HAP-1 (cell line): ENCODE measurements around the gene NACAD.
A peak's percentile ranks its signal among the peaks of the same experiment; 100 is the strongest.
"Not testable (repeated sequence)": the region's sequence is repeated elsewhere in the genome, so short reads cannot be mapped to it uniquely, and the experiment has no call there.

ENCODE experiments used
- DNase-seq, 2 experiments: peaks; one replicate each; pipeline ENCODE4 v3.0.0-alpha.2; 2016 to 2020; ENCODE audit warnings: low spot score in 2 of 2
- H3K27me3 ChIP-seq: fragments of 250-450 bp; sonication (Bioruptor Pico); 2 replicates; pipeline ENCODE4 v1.5.1; 2020; ENCODE audit warnings: low read depth, mild to moderate bottlenecking, moderate library complexity
- H3K36me3 ChIP-seq: fragments of 250-450 bp; sonication (Bioruptor Pico); replicated peaks from 2 replicates; pipeline ENCODE4 v1.5.1; 2020; ENCODE audit warnings: mild to moderate bottlenecking
- H3K4me1 ChIP-seq: fragments of 250-450 bp; sonication (Bioruptor Pico); 2 replicates; pipeline ENCODE4 v1.5.1; 2020; ENCODE audit warnings: mild to moderate bottlenecking
- H3K4me3 ChIP-seq: fragments of 250-450 bp; sonication (Bioruptor Pico); 2 replicates; pipeline ENCODE4 v1.5.1; 2020; ENCODE audit warnings: mild to moderate bottlenecking, moderate library complexity
- H3K9me3 ChIP-seq: fragments of 250-450 bp; sonication (Bioruptor Pico); 2 replicates; pipeline ENCODE4 v1.5.1; 2020; ENCODE audit warnings: mild to moderate bottlenecking, moderate library complexity
- in situ Hi-C: fragments of 300-500 bp; cut with MboI; formaldehyde crosslinking; loops from 3 replicates; pipeline ENCODE4 v1.14.3; 2020; ENCODE audit warnings: low sequenced_read_pairs, inconsistent platforms, mixed read lengths

The NACAD gene

GRCh38 chr7:45034710-45035109 lies 54.1 kb downstream of the NACAD start:
- H3K36me3 ChIP-seq, H3K27me3 ChIP-seq, H3K4me3 ChIP-seq, DNase-seq, in situ Hi-C loops, H3K9me3 ChIP-seq, H3K4me1 ChIP-seq: not testable (repeated sequence)

- Histone ChIP-seq H3K36me3 (no peaks in the 10 kb centered on the region; the same call in 1 of the 2 replicates), H3K4me1 (peaks cover 3% of the 10 kb centered on the region; the same call in 1 of the 2 replicates)
Observed at GRCh38 chr7:45033931-45034290, 54.9 kb downstream of the NACAD start.

GRCh38 chr7:45033261-45033930 lies 55.4 kb downstream of the NACAD start:
- in situ Hi-C loops: no loop called here
- Histone ChIP-seq H3K27me3 (no peaks in the 10 kb centered on the region), H3K9me3 (no peaks in the 10 kb centered on the region), H3K4me3 (no peak overlapping the region), H3K4me1 (peaks cover 3% of the 10 kb centered on the region; the same call in 1 of the 2 replicates), H3K36me3 (no peaks in the 10 kb centered on the region; the same call in 1 of the 2 replicates)
- DNase-seq: no peak

More at GRCh38 chr7:45033931-45034290, 54.9 kb downstream of the NACAD start:
- in situ Hi-C loops: no loop called here
- Histone ChIP-seq H3K9me3 (no peaks in the 10 kb centered on the region), H3K27me3 (no peaks in the 10 kb centered on the region), H3K4me3 (no peak overlapping the region)
- DNase-seq: peak in 1 of 2 experiments; percentile 29

- H3K36me3 ChIP-seq: no peaks in the 10 kb centered on the region
- no peak overlapping the region for H3K4me3 ChIP-seq
Observed at GRCh38 chr7:45032421-45032820, 56.3 kb downstream of the NACAD start.

GRCh38 chr7:45031829-45032228 lies 56.9 kb downstream of the NACAD start:
- H3K36me3 ChIP-seq: no peaks in the 10 kb centered on the region
- no peaks in the 10 kb centered on the region for H3K9me3 ChIP-seq
- in situ Hi-C loops: no loop called here
- no peak for DNase-seq
- no peaks in the 10 kb centered on the region for H3K27me3 ChIP-seq
- no peak overlapping the region for H3K4me3 ChIP-seq
- peaks cover 3% of the 10 kb centered on the region; the same call in 1 of the 2 replicates for H3K4me1 ChIP-seq

More at GRCh38 chr7:45032421-45032820, 56.3 kb downstream of the NACAD start:
- Histone ChIP-seq H3K4me1 (peaks cover 3% of the 10 kb centered on the region; the same call in 1 of the 2 replicates), H3K9me3 (no peaks in the 10 kb centered on the region), H3K27me3 (no peaks in the 10 kb centered on the region)
- in situ Hi-C loops: no loop called here
- no peak for DNase-seq
